Fibroblast of skin of back (primary cell): ENCODE results near the gene DBT.
A peak's percentile ranks its signal among the peaks of the same experiment; 100 is the strongest.
"Not testable (repeated sequence)": the region's sequence is repeated elsewhere in the genome, so short reads cannot be mapped to it uniquely, and the experiment has no call there.

Experiments
- DNase-seq: peaks from one replicate; pipeline ENCODE4 v3.0.0-alpha.2; 2013

Gene DBT

GRCh38 chr1:100250264-100250663 is 630 bp upstream of the DBT start:
- no peak for DNase-seq

- DNase-seq = no peak
Observed at GRCh38 chr1:100249155-100249536, 488 bp downstream of the DBT start.

- DNase-seq = no peak
Observed at GRCh38 chr1:100246738-100247137, 2.9 kb downstream of the DBT start.

GRCh38 chr1:100240631-100241030 is 9.0 kb downstream of the DBT start:
- DNase-seq = no peak

- no peak for DNase-seq
Observed at GRCh38 chr1:100239961-100240360, 9.7 kb downstream of the DBT start.

GRCh38 chr1:100237091-100237490 is 12.5 kb downstream of the DBT start:
- no peak for DNase-seq

- DNase-seq = no peak
Observed at GRCh38 chr1:100234432-100234831, 15.2 kb downstream of the DBT start.

GRCh38 chr1:100233566-100233965 is 16.1 kb downstream of the DBT start:
- DNase-seq = not testable (repeated sequence)

- no peak for DNase-seq
Observed at GRCh38 chr1:100232156-100232555, 17.5 kb downstream of the DBT start.

- DNase-seq = no peak
Observed at GRCh38 chr1:100231721-100232120, 17.9 kb downstream of the DBT start.

- no peak for DNase-seq
Observed at GRCh38 chr1:100230765-100231164, 18.9 kb downstream of the DBT start.

- no peak for DNase-seq
Observed at GRCh38 chr1:100229681-100230443, 19.8 kb downstream of the DBT start.

- no peak for DNase-seq
Observed at GRCh38 chr1:100222428-100222827, 27.2 kb downstream of the DBT start.

- DNase-seq = peak; percentile 2
Observed at GRCh38 chr1:100219883-100220282, 29.8 kb downstream of the DBT start.

GRCh38 chr1:100219457-100219856 is 30.2 kb downstream of the DBT start:
- no peak for DNase-seq

- DNase-seq = no peak
Observed at GRCh38 chr1:100217834-100218233, 31.8 kb downstream of the DBT start.

- DNase-seq = no peak
Observed at GRCh38 chr1:100215101-100215500, 34.5 kb downstream of the DBT start.

- no peak for DNase-seq
Observed at GRCh38 chr1:100213141-100213540, 36.5 kb downstream of the DBT start.

GRCh38 chr1:100206301-100206700 is 43.3 kb downstream of the DBT start:
- DNase-seq = no peak

GRCh38 chr1:100205593-100205992 is 44.0 kb downstream of the DBT start:
- not testable (repeated sequence) for DNase-seq

GRCh38 chr1:100205103-100205502 is 44.5 kb downstream of the DBT start:
- DNase-seq = not testable (repeated sequence)

- not testable (repeated sequence) for DNase-seq
Observed at GRCh38 chr1:100202703-100203102, 46.9 kb downstream of the DBT start.

- not testable (repeated sequence) for DNase-seq
Observed at GRCh38 chr1:100200060-100200459, 49.6 kb downstream of the DBT start.

GRCh38 chr1:100198596-100198995 is 51.0 kb downstream of the DBT start:
- DNase-seq = no peak

GRCh38 chr1:100188617-100189016 is 61.0 kb downstream of the DBT start:
- DNase-seq = peak; percentile 10
